ENCODE measurements around the gene ARID1B.
"Not testable (repeated sequence)": the region's sequence is repeated elsewhere in the genome, so short reads cannot be mapped to it uniquely, and the experiment has no call there.

The ARID1B gene

GRCh38 chr6:157144859-157145568, 367.8 kb downstream of the ARID1B start:
- no peak for TF ChIP-seq CTCF (IDR thresholded peaks at IDR 0.05; ENCODE audit: extremely low read depth, missing control alignments)
- DNase-seq (ENCODE audit: low spot score), result no peak

- no peak for TF ChIP-seq CTCF (IDR thresholded peaks at IDR 0.05; ENCODE audit: extremely low read depth, missing control alignments)
- no peak for DNase-seq (ENCODE audit: low spot score)
Measured at GRCh38 chr6:157145656-157146285, 368.6 kb downstream of the ARID1B start.

GRCh38 chr6:157147054-157148026, 370.2 kb downstream of the ARID1B start:
- not testable (repeated sequence) for DNase-seq (ENCODE audit: low spot score)

- DNase-seq (ENCODE audit: low spot score), result no peak
Measured at GRCh38 chr6:157148391-157149323, 371.5 kb downstream of the ARID1B start.

GRCh38 chr6:157150076-157150475, 372.9 kb downstream of the ARID1B start:
- TF ChIP-seq CTCF (IDR thresholded peaks at IDR 0.05; ENCODE audit: extremely low read depth, missing control alignments), result no peak
- no peak for DNase-seq (ENCODE audit: low spot score)

More at GRCh38 chr6:157148391-157149323, 371.5 kb downstream of the ARID1B start:
- TF ChIP-seq CTCF (IDR thresholded peaks at IDR 0.05; ENCODE audit: extremely low read depth, missing control alignments), result no peak

GRCh38 chr6:157151029-157151428, 373.9 kb downstream of the ARID1B start:
- no peak for TF ChIP-seq CTCF (IDR thresholded peaks at IDR 0.05; ENCODE audit: extremely low read depth, missing control alignments)
- no peak for DNase-seq (ENCODE audit: low spot score)

- DNase-seq (ENCODE audit: low spot score), result no peak
- TF ChIP-seq CTCF (IDR thresholded peaks at IDR 0.05; ENCODE audit: extremely low read depth, missing control alignments), result no peak
Measured at GRCh38 chr6:157151989-157152388, 374.8 kb downstream of the ARID1B start.
